Osteoblast (primary cell): ENCODE results near the gene INO80C. TPM values are rescaled to one million over a fixed set of nuclear protein-coding genes. Genes with fewer than 3 reads are reported as not detected.

Experiments
- DNase-seq: peaks from one replicate; pipeline ENCODE4 v3.0.0; 2011; ENCODE audit warnings: low spot score, mixed read lengths; ENCODE audit not compliant: insufficient read length; ENCODE audit errors: missing footprints
- H2AFZ ChIP-seq: 2 replicates; pipeline ENCODE4 v1.6.0; 2011; ENCODE audit warnings: mild to moderate bottlenecking, low read length
- H3K27ac ChIP-seq: 2 replicates; pipeline ENCODE4 v1.5.1; 2011; ENCODE audit warnings: mild to moderate bottlenecking, low read depth, low read length, moderate library complexity
- H3K27me3 ChIP-seq: 2 replicates; pipeline ENCODE4 v1.6.0; 2012; ENCODE audit warnings: mild to moderate bottlenecking, control low read depth, inconsistent platforms, low read length, moderate library complexity; ENCODE audit not compliant: insufficient read depth
- H3K36me3 ChIP-seq: 2 replicates; pipeline ENCODE4 v1.5.1; 2011; ENCODE audit warnings: mild to moderate bottlenecking, low read length, control low read depth, moderate library complexity; ENCODE audit not compliant: insufficient read depth
- H3K4me1 ChIP-seq: 2 replicates; pipeline ENCODE4 v1.5.1; 2011; ENCODE audit warnings: mild to moderate bottlenecking, low read length, control low read depth, moderate library complexity; ENCODE audit not compliant: insufficient read depth
- H3K4me2 ChIP-seq: 2 replicates; pipeline ENCODE4 v1.6.0; 2011; ENCODE audit warnings: mild to moderate bottlenecking, low read length; ENCODE audit not compliant: insufficient read depth
- H3K4me3 ChIP-seq: fragments of 200-600 bp; sonication (generic); 3 replicates; pipeline ENCODE4 v1.5.1; 2012; ENCODE audit warnings: mild to moderate bottlenecking, low read length, inconsistent platforms; ENCODE audit not compliant: insufficient read depth
- H3K79me2 ChIP-seq: 2 replicates; pipeline ENCODE4 v1.6.0; 2012; ENCODE audit warnings: mild to moderate bottlenecking, low read length, control low read depth, inconsistent platforms; ENCODE audit not compliant: insufficient read depth
- H3K9me3 ChIP-seq: 2 replicates; pipeline ENCODE4 v1.5.1; 2011; ENCODE audit warnings: low read depth, low read length, control low read depth
- H4K20me1 ChIP-seq: 2 replicates; pipeline ENCODE4 v1.6.0; 2012; ENCODE audit warnings: mild to moderate bottlenecking, low read length, control low read depth; ENCODE audit not compliant: insufficient read depth
- total RNA-seq: library from RNA; depleted of rRNA; stranded (reverse); fragments of >200 nt; gene quantifications from 2 replicates; pipeline ENCODE4 v1.2.3, GENCODE V29; 2012
- TF ChIP-seq, protein P1 (sequence below): IDR thresholded peaks from 2 replicates; pipeline ENCODE4 v1.5.1; 2011; ENCODE audit warnings: mild to moderate bottlenecking, low read depth, low read length, moderate library complexity; ENCODE audit errors: extremely low read depth

The INO80C gene
- total RNA-seq, 1 donor, result 9.0 TPM

DNA sequence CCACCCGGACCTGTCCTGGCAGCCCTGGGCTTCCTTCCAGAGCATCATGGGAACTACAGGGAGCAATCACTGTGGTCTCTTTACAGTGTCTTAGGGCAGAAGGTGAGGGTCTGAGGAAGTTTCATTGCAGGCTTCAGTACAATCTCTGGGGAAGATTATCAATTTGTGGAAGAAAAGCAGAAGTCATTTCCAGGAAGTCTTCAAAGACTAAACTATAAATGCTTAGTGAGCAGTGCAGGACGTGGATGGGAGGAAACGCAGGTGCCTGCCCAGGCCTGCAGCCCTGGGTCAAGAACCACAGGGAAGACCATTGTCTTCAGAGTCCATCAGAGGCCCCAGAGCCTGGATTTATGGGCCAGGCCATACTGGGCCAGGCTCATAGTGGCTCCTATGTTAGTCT lies 54.3 kb downstream of the INO80C start:
- no peak overlapping the region for H2AFZ ChIP-seq
- no peak overlapping the region for H3K4me2 ChIP-seq
- no peak for DNase-seq
- H3K4me1 ChIP-seq, result peaks cover 14% of the 10 kb centered on the region
- no peaks in the 10 kb centered on the region for H3K36me3 ChIP-seq
- no peaks in the 10 kb centered on the region for H3K79me2 ChIP-seq
- TF ChIP-seq, protein P1, sequence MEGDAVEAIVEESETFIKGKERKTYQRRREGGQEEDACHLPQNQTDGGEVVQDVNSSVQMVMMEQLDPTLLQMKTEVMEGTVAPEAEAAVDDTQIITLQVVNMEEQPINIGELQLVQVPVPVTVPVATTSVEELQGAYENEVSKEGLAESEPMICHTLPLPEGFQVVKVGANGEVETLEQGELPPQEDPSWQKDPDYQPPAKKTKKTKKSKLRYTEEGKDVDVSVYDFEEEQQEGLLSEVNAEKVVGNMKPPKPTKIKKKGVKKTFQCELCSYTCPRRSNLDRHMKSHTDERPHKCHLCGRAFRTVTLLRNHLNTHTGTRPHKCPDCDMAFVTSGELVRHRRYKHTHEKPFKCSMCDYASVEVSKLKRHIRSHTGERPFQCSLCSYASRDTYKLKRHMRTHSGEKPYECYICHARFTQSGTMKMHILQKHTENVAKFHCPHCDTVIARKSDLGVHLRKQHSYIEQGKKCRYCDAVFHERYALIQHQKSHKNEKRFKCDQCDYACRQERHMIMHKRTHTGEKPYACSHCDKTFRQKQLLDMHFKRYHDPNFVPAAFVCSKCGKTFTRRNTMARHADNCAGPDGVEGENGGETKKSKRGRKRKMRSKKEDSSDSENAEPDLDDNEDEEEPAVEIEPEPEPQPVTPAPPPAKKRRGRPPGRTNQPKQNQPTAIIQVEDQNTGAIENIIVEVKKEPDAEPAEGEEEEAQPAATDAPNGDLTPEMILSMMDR, result no peak
- no peaks in the 10 kb centered on the region for H3K9me3 ChIP-seq
- H4K20me1 ChIP-seq, result no peaks in the 10 kb centered on the region
- H3K27ac ChIP-seq, result no peak overlapping the region
- no peak overlapping the region for H3K4me3 ChIP-seq
- H3K27me3 ChIP-seq, result no peaks in the 10 kb centered on the region

GRCh38 chr18:35442701-35443100 lies 55.1 kb downstream of the INO80C start:
- no peak for DNase-seq
- no peak overlapping the region for H3K4me3 ChIP-seq
- H3K36me3 ChIP-seq, result no peaks in the 10 kb centered on the region
- H3K4me2 ChIP-seq, result no peak overlapping the region
- no peaks in the 10 kb centered on the region for H4K20me1 ChIP-seq
- H3K4me1 ChIP-seq, result peaks cover 22% of the 10 kb centered on the region
- H3K27ac ChIP-seq, result no peak overlapping the region
- peak overlapping the region; percentile 2 for H2AFZ ChIP-seq
- TF ChIP-seq, protein P1, result no peak
- no peaks in the 10 kb centered on the region for H3K9me3 ChIP-seq
- H3K27me3 ChIP-seq, result no peaks in the 10 kb centered on the region
- peaks cover 3% of the 10 kb centered on the region for H3K79me2 ChIP-seq

- Histone ChIP-seq H3K4me2 (no peak overlapping the region), H3K9me3 (no peaks in the 10 kb centered on the region), H2AFZ (no peak overlapping the region), H3K79me2 (peaks cover 3% of the 10 kb centered on the region), H3K4me3 (no peak overlapping the region), H3K4me1 (peaks cover 28% of the 10 kb centered on the region), H4K20me1 (no peaks in the 10 kb centered on the region), H3K27me3 (no peaks in the 10 kb centered on the region), H3K36me3 (no peaks in the 10 kb centered on the region), H3K27ac (no peak overlapping the region)
- peak; percentile 62 for DNase-seq
- TF ChIP-seq, protein P1, result no peak
Measured at GRCh38 chr18:35441857-35442595, 55.7 kb downstream of the INO80C start.

- Histone ChIP-seq H3K27ac (peak overlapping the region; percentile 97), H3K9me3 (no peaks in the 10 kb centered on the region), H4K20me1 (no peaks in the 10 kb centered on the region), H3K79me2 (peaks cover 3% of the 10 kb centered on the region), H3K4me2 (no peak overlapping the region), H2AFZ (peak overlapping the region; percentile 83), H3K27me3 (no peaks in the 10 kb centered on the region), H3K4me3 (no peak overlapping the region), H3K4me1 (peaks cover 46% of the 10 kb centered on the region), H3K36me3 (no peaks in the 10 kb centered on the region)
- peak; percentile 68 for DNase-seq
- TF ChIP-seq, protein P1, result no peak
Measured at GRCh38 chr18:35438480-35439234, 59.1 kb downstream of the INO80C start.
